Cardiac fibroblast (primary cell): Measurements from ENCODE around the gene FNDC11.

Source experiments
- DNase-seq, 2 donors: peaks; one replicate each; pipeline versions ENCODE4 v3.0.0 to v3.0.0-alpha.2; 2010; ENCODE audit warnings: low read depth in 2 of 2
- H3K4me3 ChIP-seq, 2 donors: replicated peaks in 1 of 2; 1 replicate in 1 of 2; 2 replicates in 1 of 2; pipeline ENCODE4 v1.5.1; 2011; ENCODE audit warnings: low read depth in 2 of 2, low read length in 2 of 2, mild to moderate bottlenecking in 2 of 2, moderate library complexity in 1 of 2
- CTCF ChIP-seq: IDR thresholded peaks from one replicate; pipeline ENCODE4 v1.5.1; 2011; ENCODE audit warnings: low read depth, mild to moderate bottlenecking, low read length, inconsistent platforms

The FNDC11 gene

GRCh38 chr20:63520504-63520933, 33.4 kb upstream of the FNDC11 start, which contains the start of gene PPDPF:
Gene PPDPF, plus strand, starts transcription at chr20:63520765. Its CDS starts 544 bp downstream, at chr20:63521309.
- DNase-seq, result peak; percentile 83 to 88
- peak within 1 kb of the TSS; percentile 81 to 90 for H3K4me3 ChIP-seq
- TF ChIP-seq CTCF, result no peak

- DNase-seq, result peak; percentile 74
- peak overlapping the region; percentile 81 to 90 for H3K4me3 ChIP-seq
- no peak for TF ChIP-seq CTCF
These were observed 32.9 kb upstream of the FNDC11 start for GRCh38 chr20:63520934-63521601.

DNA sequence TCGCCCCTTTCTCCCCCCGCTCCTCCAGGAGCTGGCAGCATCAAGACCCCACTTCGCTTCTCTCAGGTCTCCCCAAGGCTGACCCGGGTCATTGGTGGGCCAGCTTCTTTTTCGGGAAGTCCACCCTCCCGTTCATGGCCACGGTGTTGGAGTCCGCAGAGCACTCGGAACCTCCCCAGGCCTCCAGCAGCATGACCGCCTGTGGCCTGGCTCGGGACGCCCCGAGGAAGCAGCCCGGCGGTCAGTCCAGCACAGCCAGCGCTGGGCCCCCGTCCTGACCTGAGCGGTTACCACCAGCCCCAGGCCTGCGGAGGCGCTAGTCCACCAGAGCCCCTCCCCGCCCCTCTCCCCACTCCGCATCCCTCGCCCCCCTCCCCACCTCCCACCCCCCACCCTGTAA, 32.4 kb upstream of the FNDC11 start:
- H3K4me3 ChIP-seq, result peak overlapping the region; percentile 81 to 90
- DNase-seq, result peak in 1 of 2 donors; percentile 16
- no peak for TF ChIP-seq CTCF

DNA sequence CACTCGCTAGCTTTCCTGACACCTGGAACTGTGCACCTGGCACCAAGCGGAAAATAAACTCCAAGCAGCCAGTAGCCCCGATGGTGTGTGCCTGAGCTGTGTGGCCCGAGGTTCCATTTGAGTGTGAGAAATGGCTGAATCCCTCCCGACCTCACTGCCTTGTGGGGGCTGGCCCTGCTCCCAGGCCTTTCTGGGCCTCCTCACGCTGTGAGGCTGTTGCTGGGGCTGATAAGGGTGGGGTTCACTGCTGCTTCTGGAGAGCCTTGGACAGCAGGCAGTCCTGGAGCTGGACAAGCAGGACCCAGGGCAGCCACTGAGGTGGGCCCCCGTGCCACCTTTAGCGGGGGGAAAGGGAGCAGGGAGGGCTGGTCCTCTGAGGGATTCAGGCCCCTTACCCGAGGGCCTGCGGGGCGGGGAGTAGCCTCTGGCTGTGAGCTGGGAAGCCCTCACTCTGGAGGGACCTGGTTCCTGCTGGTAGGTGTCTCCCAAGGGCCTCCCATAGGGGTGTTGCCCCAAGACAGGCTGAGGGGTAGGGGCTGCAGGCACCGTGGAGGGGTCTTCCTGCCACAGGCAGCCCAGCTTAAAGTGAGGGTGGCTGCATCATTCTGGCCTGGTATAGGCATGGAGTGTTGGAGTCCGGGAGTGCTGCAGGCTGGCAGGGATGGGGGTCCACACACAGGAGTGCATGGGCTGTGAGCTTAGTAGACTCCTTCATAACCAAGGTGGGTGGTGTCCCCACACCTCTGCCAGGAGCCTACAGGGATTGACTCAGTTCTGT, 31.7 kb upstream of the FNDC11 start:
- no peak for TF ChIP-seq CTCF
- H3K4me3 ChIP-seq, result peak overlapping the region; percentile 29 to 90
- no peak for DNase-seq

- no peak for TF ChIP-seq CTCF
- no peak for DNase-seq
- H3K4me3 ChIP-seq, result no peak overlapping the region
These were observed 30.9 kb upstream of the FNDC11 start for GRCh38 chr20:63522981-63523611.

GRCh38 chr20:63525185-63525584, 28.8 kb upstream of the FNDC11 start:
- no peak overlapping the region for H3K4me3 ChIP-seq
- DNase-seq, result peak in 1 of 2 donors; percentile 18
- TF ChIP-seq CTCF, result no peak
